ENCODE measurements around the gene FTSJ1.
"Not testable (repeated sequence)": the region's sequence is repeated elsewhere in the genome, so short reads cannot be mapped to it uniquely, and the experiment has no call there.

DNA sequence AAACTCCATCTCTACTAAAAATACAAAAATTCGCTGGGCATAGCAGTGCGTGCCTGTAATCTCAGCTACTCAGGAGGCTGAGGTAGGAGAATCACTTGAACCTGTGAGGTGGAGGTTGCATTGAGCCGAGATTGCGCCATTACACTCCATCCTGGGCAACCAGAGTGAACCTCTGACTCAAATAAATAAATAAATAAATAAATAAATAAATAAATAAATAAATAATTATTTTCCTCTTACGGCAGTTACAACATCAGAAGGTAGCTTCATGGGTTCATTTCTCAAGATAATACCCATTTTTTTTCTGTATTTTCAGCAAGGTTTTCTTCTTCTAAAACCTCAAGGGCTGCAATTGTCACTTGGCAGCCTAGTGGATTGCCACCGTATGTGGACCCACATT, 28.8 kb upstream of the FTSJ1 start:
- TF ChIP-seq, protein P1, sequence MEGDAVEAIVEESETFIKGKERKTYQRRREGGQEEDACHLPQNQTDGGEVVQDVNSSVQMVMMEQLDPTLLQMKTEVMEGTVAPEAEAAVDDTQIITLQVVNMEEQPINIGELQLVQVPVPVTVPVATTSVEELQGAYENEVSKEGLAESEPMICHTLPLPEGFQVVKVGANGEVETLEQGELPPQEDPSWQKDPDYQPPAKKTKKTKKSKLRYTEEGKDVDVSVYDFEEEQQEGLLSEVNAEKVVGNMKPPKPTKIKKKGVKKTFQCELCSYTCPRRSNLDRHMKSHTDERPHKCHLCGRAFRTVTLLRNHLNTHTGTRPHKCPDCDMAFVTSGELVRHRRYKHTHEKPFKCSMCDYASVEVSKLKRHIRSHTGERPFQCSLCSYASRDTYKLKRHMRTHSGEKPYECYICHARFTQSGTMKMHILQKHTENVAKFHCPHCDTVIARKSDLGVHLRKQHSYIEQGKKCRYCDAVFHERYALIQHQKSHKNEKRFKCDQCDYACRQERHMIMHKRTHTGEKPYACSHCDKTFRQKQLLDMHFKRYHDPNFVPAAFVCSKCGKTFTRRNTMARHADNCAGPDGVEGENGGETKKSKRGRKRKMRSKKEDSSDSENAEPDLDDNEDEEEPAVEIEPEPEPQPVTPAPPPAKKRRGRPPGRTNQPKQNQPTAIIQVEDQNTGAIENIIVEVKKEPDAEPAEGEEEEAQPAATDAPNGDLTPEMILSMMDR (conservative IDR thresholded peaks at IDR 0.05; ENCODE audit: low read depth in 2 of 2), result not testable (repeated sequence)
- TF ChIP-seq, protein P2, sequence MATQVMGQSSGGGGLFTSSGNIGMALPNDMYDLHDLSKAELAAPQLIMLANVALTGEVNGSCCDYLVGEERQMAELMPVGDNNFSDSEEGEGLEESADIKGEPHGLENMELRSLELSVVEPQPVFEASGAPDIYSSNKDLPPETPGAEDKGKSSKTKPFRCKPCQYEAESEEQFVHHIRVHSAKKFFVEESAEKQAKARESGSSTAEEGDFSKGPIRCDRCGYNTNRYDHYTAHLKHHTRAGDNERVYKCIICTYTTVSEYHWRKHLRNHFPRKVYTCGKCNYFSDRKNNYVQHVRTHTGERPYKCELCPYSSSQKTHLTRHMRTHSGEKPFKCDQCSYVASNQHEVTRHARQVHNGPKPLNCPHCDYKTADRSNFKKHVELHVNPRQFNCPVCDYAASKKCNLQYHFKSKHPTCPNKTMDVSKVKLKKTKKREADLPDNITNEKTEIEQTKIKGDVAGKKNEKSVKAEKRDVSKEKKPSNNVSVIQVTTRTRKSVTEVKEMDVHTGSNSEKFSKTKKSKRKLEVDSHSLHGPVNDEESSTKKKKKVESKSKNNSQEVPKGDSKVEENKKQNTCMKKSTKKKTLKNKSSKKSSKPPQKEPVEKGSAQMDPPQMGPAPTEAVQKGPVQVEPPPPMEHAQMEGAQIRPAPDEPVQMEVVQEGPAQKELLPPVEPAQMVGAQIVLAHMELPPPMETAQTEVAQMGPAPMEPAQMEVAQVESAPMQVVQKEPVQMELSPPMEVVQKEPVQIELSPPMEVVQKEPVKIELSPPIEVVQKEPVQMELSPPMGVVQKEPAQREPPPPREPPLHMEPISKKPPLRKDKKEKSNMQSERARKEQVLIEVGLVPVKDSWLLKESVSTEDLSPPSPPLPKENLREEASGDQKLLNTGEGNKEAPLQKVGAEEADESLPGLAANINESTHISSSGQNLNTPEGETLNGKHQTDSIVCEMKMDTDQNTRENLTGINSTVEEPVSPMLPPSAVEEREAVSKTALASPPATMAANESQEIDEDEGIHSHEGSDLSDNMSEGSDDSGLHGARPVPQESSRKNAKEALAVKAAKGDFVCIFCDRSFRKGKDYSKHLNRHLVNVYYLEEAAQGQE (IDR thresholded peaks at IDR 0.05; ENCODE audit: unreplicated experiment), result not testable (repeated sequence)
- not testable (repeated sequence) for TF ChIP-seq POLR2AphosphoS5 (IDR thresholded peaks at IDR 0.05; ENCODE audit: low read depth); EZH2 (IDR thresholded peaks at IDR 0.05; ENCODE audit: low read depth, unreplicated experiment)
